ENCODE data around the gene LRP3. TPM values are rescaled to one million over a fixed set of nuclear protein-coding genes. Genes with fewer than 3 reads are reported as not detected.

LRP3 gene
- total and polyA plus RNA-seq, 2 experiments from 2014 or later = 3.5 to 62.7 TPM

DNA sequence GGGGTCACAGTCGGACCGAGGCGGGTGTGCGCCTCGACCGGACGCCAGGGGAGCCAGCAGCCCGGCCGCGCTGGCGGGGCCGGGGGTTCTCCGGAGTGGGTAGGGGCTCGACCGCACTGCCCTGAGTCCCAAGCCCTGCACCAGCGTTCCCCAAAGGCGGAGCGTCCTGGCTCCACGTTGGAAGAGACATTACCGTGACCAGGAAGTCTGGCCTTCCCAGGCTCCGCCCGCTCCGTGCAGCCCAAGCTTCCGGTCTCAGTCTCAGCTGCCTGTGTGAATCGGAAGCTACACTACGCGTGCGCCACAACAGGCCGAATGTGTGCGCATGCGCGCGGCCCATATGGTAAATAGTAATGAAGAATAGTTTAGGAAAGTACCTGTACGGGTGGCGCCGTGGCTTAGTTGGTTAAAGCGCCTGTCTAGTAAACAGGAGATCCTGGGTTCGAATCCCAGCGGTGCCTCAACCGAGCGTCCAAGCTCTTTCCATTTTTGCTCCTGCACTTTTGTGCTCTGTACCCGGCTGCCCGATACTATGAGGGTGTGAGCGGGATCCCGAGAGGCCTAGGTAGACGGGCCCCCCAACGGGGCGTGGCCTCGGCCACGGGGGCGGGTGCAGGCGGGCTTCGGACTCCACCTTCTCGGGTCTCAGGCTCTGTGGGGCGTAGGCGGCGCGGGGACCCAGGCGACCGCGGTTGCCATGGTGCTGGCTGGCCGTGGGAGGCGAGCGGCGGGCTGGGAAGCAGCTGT, 17.3 kb upstream of the LRP3 start (continued):
- TF ChIP-seq, protein P1, sequence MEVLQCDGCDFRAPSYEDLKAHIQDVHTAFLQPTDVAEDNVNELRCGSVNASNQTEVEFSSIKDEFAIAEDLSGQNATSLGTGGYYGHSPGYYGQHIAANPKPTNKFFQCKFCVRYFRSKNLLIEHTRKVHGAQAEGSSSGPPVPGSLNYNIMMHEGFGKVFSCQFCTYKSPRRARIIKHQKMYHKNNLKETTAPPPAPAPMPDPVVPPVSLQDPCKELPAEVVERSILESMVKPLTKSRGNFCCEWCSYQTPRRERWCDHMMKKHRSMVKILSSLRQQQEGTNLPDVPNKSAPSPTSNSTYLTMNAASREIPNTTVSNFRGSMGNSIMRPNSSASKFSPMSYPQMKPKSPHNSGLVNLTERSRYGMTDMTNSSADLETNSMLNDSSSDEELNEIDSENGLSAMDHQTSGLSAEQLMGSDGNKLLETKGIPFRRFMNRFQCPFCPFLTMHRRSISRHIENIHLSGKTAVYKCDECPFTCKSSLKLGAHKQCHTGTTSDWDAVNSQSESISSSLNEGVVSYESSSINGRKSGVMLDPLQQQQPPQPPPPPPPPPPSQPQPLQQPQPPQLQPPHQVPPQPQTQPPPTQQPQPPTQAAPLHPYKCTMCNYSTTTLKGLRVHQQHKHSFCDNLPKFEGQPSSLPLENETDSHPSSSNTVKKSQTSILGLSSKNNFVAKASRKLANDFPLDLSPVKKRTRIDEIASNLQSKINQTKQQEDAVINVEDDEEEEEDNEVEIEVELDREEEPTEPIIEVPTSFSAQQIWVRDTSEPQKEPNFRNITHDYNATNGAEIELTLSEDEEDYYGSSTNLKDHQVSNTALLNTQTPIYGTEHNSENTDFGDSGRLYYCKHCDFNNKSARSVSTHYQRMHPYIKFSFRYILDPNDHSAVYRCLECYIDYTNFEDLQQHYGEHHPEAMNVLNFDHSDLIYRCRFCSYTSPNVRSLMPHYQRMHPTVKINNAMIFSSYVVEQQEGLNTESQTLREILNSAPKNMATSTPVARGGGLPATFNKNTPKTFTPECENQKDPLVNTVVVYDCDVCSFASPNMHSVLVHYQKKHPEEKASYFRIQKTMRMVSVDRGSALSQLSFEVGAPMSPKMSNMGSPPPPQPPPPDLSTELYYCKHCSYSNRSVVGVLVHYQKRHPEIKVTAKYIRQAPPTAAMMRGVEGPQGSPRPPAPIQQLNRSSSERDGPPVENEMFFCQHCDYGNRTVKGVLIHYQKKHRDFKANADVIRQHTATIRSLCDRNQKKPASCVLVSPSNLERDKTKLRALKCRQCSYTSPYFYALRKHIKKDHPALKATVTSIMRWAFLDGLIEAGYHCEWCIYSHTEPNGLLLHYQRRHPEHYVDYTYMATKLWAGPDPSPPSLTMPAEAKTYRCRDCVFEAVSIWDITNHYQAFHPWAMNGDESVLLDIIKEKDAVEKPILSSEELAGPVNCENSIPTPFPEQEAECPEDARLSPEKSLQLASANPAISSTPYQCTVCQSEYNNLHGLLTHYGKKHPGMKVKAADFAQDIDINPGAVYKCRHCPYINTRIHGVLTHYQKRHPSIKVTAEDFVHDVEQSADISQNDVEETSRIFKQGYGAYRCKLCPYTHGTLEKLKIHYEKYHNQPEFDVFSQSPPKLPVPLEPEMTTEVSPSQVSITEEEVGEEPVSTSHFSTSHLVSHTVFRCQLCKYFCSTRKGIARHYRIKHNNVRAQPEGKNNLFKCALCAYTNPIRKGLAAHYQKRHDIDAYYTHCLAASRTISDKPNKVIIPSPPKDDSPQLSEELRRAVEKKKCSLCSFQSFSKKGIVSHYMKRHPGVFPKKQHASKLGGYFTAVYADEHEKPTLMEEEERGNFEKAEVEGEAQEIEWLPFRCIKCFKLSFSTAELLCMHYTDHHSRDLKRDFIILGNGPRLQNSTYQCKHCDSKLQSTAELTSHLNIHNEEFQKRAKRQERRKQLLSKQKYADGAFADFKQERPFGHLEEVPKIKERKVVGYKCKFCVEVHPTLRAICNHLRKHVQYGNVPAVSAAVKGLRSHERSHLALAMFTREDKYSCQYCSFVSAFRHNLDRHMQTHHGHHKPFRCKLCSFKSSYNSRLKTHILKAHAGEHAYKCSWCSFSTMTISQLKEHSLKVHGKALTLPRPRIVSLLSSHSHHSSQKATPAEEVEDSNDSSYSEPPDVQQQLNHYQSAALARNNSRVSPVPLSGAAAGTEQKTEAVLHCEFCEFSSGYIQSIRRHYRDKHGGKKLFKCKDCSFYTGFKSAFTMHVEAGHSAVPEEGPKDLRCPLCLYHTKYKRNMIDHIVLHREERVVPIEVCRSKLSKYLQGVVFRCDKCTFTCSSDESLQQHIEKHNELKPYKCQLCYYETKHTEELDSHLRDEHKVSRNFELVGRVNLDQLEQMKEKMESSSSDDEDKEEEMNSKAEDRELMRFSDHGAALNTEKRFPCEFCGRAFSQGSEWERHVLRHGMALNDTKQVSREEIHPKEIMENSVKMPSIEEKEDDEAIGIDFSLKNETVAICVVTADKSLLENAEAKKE (CRISPR knock-in tag; IDR thresholded peaks at IDR 0.05) = no peak
- no peak for TF ChIP-seq ZNF114 (CRISPR knock-in tag; IDR thresholded peaks at IDR 0.05)
- no peak for TF ChIP-seq EZH2 (IDR thresholded peaks at IDR 0.05; ENCODE audit: low read depth, unreplicated experiment)
- TF ChIP-seq JUNB (IDR thresholded peaks at IDR 0.05; ENCODE audit: unreplicated experiment) = no peak
- 0 out of 2 replicates have a peak, but pooled peaks have one; percentile 24 for TF ChIP-seq CREB1 (CRISPR knock-in tag; IDR thresholded peaks at IDR 0.05; ENCODE audit: low read depth)
- no peak for TF ChIP-seq STAT1 (IDR thresholded peaks at IDR 0.05; ENCODE audit: unreplicated experiment)
- TF ChIP-seq, protein P2, sequence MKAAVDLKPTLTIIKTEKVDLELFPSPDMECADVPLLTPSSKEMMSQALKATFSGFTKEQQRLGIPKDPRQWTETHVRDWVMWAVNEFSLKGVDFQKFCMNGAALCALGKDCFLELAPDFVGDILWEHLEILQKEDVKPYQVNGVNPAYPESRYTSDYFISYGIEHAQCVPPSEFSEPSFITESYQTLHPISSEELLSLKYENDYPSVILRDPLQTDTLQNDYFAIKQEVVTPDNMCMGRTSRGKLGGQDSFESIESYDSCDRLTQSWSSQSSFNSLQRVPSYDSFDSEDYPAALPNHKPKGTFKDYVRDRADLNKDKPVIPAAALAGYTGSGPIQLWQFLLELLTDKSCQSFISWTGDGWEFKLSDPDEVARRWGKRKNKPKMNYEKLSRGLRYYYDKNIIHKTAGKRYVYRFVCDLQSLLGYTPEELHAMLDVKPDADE (IDR thresholded peaks at IDR 0.05) = 0 out of 2 replicates have a peak, but pooled peaks have one; percentile 33
